Measurements from ENCODE around the gene RTN1. TPM values are rescaled to one million over a fixed set of nuclear protein-coding genes. Genes with fewer than 3 reads are reported as not detected.

Gene RTN1
- total RNA-seq, 4 donors from 2014 or later, result 2.4 to 4.9 (median 4.6) TPM; not detected in 1

DNA sequence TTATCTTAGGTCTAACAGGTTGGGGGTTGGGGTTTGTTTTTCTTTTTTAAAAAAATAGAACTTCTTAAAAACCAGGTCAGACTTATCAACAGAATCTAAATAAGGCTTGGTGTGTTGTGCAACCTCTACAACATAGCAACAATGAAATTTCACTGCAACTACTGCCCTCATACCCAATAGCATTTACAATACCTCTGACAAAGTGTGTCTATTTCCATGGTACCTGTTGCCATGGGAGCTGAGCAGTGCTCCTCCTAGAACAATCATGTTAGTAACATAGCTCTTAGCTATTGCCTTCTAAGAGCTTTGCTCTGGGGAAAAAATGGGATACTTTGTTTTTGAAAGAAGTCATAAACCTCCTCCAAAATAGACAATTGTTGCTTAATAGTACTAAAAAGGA, 190.7 kb downstream of the RTN1 start:
- in situ Hi-C loops (cut with MboI; ENCODE audit: low pct_ligation_motif_present in 1 of 4, low pct_unique_long_range_greater_than_20kb in 1 of 4, low sequenced_read_pairs in 3 of 4) (no loop called here), intact Hi-C loops (cut with DNase I; ENCODE audit: low total_unique reads) (no loop called here)
- Histone ChIP-seq H3K27me3 (no peaks in the 10 kb centered on the region), H3K4me3 (no peak overlapping the region), H3K9me3 (no peaks in the 10 kb centered on the region), H3K36me3 (no peaks in the 10 kb centered on the region), H3K27ac (no peak overlapping the region), H3K4me1 (no peaks in the 10 kb centered on the region)
- no peak for DNase-seq
- TF ChIP-seq POLR2AphosphoS5 (IDR thresholded peaks at IDR 0.05) (no peak), CTCF (IDR thresholded peaks at IDR 0.05) (no peak), POLR2A (IDR thresholded peaks at IDR 0.05) (no peak), EP300 (IDR thresholded peaks at IDR 0.05; ENCODE audit: low read depth) (no peak)

DNA sequence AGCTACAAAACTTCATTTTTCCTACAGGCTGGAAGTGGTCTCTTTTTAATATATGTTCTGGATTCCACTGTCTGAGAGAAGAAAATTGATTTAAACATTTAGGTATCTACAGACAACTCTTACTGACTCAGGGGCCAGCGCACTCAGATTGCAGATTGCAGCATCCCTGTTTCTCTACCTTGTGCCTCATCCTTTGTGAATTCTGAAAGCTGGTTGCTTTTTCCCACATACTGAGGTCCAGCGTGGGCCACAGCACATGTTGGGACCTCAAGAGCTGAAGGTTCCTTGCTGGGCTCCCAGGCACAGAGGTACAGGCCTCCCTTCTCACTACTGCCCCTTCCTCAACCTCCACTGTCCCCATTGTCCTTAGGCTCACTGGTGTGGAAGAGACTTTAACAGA, 192.2 kb downstream of the RTN1 start:
- TF ChIP-seq EP300 (IDR thresholded peaks at IDR 0.05; ENCODE audit: low read depth) (no peak), CTCF (IDR thresholded peaks at IDR 0.05) (no peak), POLR2A (IDR thresholded peaks at IDR 0.05) (no peak), POLR2AphosphoS5 (IDR thresholded peaks at IDR 0.05) (no peak)
- in situ Hi-C loops (cut with MboI; ENCODE audit: low pct_ligation_motif_present in 1 of 4, low pct_unique_long_range_greater_than_20kb in 1 of 4, low sequenced_read_pairs in 3 of 4) (no loop called here), intact Hi-C loops (cut with DNase I; ENCODE audit: low total_unique reads) (no loop called here)
- no peaks in the 10 kb centered on the region for H3K4me1 ChIP-seq
- H3K36me3 ChIP-seq, result no peaks in the 10 kb centered on the region
- DNase-seq, result no peak
- WGBS, 2 donors (ENCODE audit: low coverage in 1 of 2), result 87% methylated on average over 2 of the region's 2 CpGs; no CpG with 5 or more reads in 1 of the 2 donors
- no peak overlapping the region for H3K4me3 ChIP-seq
- H3K27me3 ChIP-seq, result no peaks in the 10 kb centered on the region
- H3K9me3 ChIP-seq, result no peaks in the 10 kb centered on the region
- no peak overlapping the region for H3K27ac ChIP-seq

GRCh38 chr14:59677771-59678231, 192.8 kb downstream of the RTN1 start:
- no peak for DNase-seq
- in situ Hi-C loops (cut with MboI; ENCODE audit: low pct_ligation_motif_present in 1 of 4, low pct_unique_long_range_greater_than_20kb in 1 of 4, low sequenced_read_pairs in 3 of 4), result no loop called here

DNA sequence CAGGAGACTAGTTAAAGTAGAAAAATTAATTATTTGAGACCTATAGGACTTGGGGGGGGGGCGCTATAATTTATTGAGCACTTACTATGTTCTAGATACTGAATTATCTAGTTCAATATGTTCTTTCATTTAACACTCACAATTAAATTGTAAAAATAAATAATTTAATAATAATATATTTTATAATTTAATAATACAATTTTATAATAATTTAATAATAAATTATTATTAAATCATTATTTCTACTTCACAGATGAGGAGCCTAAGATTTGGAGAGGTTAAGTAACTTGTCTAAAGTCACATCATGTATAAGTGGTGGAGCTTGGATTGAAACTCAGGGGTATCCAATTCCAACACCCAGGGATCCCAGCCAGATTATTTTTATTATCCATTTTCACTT, 195.2 kb downstream of the RTN1 start:
- intact Hi-C loops (cut with DNase I; ENCODE audit: low total_unique reads), result no loop called here
- Histone ChIP-seq H3K4me1 (no peaks in the 10 kb centered on the region), H3K9me3 (no peaks in the 10 kb centered on the region), H3K27ac (no peak overlapping the region), H3K27me3 (no peaks in the 10 kb centered on the region), H3K4me3 (no peak overlapping the region), H3K36me3 (no peaks in the 10 kb centered on the region)
- TF ChIP-seq EP300 (IDR thresholded peaks at IDR 0.05; ENCODE audit: low read depth) (no peak), CTCF (IDR thresholded peaks at IDR 0.05) (no peak), POLR2A (IDR thresholded peaks at IDR 0.05) (no peak), POLR2AphosphoS5 (IDR thresholded peaks at IDR 0.05) (no peak)
- WGBS, 2 donors (ENCODE audit: low coverage in 1 of 2), result 72 to 82% methylated on average over 1 of the region's 1 CpG
- in situ Hi-C loops (cut with MboI; ENCODE audit: low pct_ligation_motif_present in 1 of 4, low pct_unique_long_range_greater_than_20kb in 1 of 4, low sequenced_read_pairs in 3 of 4), result no loop called here
- no peak for DNase-seq

More at GRCh38 chr14:59677771-59678231, 192.8 kb downstream of the RTN1 start:
- no peaks in the 10 kb centered on the region for H3K36me3 ChIP-seq
- intact Hi-C loops (cut with DNase I; ENCODE audit: low total_unique reads), result no loop called here
- no peak for TF ChIP-seq EP300 (IDR thresholded peaks at IDR 0.05; ENCODE audit: low read depth)
- TF ChIP-seq POLR2AphosphoS5 (IDR thresholded peaks at IDR 0.05), result no peak
- no peak for TF ChIP-seq CTCF (IDR thresholded peaks at IDR 0.05)
- no peak for TF ChIP-seq POLR2A (IDR thresholded peaks at IDR 0.05)
- 69 to 79% methylated on average over 3 of the region's 3 CpGs for WGBS, 2 donors (ENCODE audit: low coverage in 1 of 2)
- H3K4me1 ChIP-seq, result no peaks in the 10 kb centered on the region
- H3K4me3 ChIP-seq, result no peak overlapping the region
- no peaks in the 10 kb centered on the region for H3K27me3 ChIP-seq
- H3K9me3 ChIP-seq, result no peaks in the 10 kb centered on the region
- H3K27ac ChIP-seq, result no peak overlapping the region

Measured in transverse colon (tissue), 4 donors.